Bronchial epithelial cell (primary cell): ENCODE results near the gene PIK3R2. TPM values are rescaled to one million over a fixed set of nuclear protein-coding genes. Genes with fewer than 3 reads are reported as not detected.

Experiments used
- DNase-seq: peaks from one replicate; pipeline ENCODE4 v3.0.0-alpha.2; 2010; ENCODE audit warnings: low read depth
- FAIRE-seq: peaks from 2 replicates; lab custom pipeline; 2011; peaks lifted over from hg19 to GRCh38; lab: Jason Lieb, UNC
- H3K27me3 ChIP-seq: 2 replicates; pipeline ENCODE4 v1.5.1; 2011; ENCODE audit warnings: low read length; ENCODE audit not compliant: control insufficient read depth, insufficient read depth
- H3K36me3 ChIP-seq: 2 replicates; pipeline ENCODE4 v1.5.1; 2011; ENCODE audit warnings: low read length; ENCODE audit not compliant: control insufficient read depth, insufficient read depth
- H3K4me3 ChIP-seq: 2 replicates; pipeline ENCODE4 v1.5.1; 2011; ENCODE audit warnings: mild to moderate bottlenecking, low read depth, low read length, control low read depth
- total RNA-seq: library from RNA; depleted of rRNA; stranded (reverse); fragments of >200 nt; gene quantifications from 2 replicates; pipeline ENCODE4 v1.2.1, GENCODE V29; 2014
- TF ChIP-seq, protein P1 (sequence below): IDR thresholded peaks from 2 replicates; pipeline ENCODE4 v1.5.1; 2011; ENCODE audit warnings: mild to moderate bottlenecking, moderate library complexity, low read length, control low read depth, inconsistent platforms; ENCODE audit not compliant: insufficient read depth, severe bottlenecking

The PIK3R2 gene
- total RNA-seq, 1 donor from 2014 or later = 2.6 TPM

DNA sequence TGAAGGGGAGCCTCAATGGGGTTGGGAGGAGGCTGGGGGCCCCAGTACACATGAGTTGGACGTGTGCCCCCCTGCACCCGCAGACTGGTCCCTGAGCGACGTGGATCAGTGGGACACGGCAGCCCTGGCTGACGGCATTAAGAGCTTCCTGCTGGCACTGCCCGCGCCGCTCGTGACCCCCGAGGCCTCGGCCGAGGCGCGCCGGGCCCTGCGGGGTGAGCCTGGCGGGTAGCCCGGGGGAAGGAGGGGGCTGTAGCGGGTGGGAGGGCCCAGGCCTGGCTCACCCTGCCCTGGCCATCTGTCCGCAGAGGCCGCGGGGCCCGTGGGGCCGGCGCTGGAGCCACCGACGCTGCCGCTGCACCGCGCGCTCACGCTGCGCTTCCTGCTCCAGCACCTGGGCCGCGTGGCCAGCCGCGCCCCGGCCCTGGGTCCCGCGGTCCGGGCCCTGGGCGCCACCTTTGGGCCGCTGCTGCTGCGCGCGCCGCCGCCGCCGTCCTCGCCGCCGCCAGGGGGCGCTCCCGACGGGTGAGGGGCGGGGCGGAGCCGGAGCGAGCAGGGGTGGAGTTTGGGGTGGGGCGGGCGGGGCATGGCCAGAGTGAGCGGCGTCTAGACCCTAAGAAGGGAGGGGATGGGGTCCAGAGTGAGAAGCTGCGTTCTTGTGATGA is 8.1 kb downstream of the PIK3R2 start:
- FAIRE-seq (no peak), DNase-seq (no peak)
- Histone ChIP-seq H3K4me3 (peak overlapping the region; percentile 14), H3K27me3 (no peaks in the 10 kb centered on the region), H3K36me3 (peaks cover 24% of the 10 kb centered on the region)
- TF ChIP-seq, protein P1, sequence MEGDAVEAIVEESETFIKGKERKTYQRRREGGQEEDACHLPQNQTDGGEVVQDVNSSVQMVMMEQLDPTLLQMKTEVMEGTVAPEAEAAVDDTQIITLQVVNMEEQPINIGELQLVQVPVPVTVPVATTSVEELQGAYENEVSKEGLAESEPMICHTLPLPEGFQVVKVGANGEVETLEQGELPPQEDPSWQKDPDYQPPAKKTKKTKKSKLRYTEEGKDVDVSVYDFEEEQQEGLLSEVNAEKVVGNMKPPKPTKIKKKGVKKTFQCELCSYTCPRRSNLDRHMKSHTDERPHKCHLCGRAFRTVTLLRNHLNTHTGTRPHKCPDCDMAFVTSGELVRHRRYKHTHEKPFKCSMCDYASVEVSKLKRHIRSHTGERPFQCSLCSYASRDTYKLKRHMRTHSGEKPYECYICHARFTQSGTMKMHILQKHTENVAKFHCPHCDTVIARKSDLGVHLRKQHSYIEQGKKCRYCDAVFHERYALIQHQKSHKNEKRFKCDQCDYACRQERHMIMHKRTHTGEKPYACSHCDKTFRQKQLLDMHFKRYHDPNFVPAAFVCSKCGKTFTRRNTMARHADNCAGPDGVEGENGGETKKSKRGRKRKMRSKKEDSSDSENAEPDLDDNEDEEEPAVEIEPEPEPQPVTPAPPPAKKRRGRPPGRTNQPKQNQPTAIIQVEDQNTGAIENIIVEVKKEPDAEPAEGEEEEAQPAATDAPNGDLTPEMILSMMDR = peak; percentile 40

DNA sequence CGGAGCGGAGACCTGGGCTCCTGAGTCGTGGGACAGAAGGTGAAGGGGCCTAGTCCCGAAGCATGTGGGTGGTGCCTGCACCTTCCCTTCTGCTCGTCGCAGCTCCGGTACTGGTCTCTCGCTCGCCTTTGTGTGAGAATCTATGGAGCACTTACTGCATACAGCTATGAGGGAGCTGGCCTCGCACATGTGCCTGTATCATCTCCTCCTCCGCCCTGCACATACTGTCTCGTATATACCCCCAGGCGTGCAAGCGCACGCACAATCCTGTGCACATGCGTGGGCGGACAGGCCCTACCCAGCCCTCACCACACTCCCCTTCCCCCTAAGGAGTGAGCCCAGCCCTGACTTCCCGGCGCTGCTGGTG is 8.7 kb downstream of the PIK3R2 start:
- H3K36me3 ChIP-seq = peaks cover 25% of the 10 kb centered on the region
- FAIRE-seq (no peak), DNase-seq (no peak)
- no peaks in the 10 kb centered on the region for H3K27me3 ChIP-seq
- no peak overlapping the region for H3K4me3 ChIP-seq
- TF ChIP-seq, protein P1 = no peak

DNA sequence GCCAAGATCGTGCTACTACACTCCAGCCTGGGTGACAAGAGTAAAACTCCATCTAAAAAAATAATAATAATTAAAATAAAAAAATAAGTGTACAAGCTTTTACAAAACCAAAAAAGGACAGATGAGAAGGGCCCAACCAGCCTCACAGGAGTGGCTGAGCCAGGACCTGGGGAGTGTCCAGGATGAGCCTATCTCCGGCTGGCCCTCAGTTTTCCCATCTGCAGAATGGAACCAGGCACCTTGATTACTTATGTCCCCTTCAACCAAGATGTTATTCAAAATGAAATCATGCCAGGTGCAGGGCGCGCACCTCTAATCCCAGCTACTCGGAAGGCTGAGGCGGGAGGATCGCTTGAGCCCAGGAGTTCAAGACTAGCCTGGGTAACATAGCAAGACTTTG is 11.1 kb downstream of the PIK3R2 start:
- FAIRE-seq = no peak
- no peak for DNase-seq
- Histone ChIP-seq H3K4me3 (no peak overlapping the region), H3K36me3 (peaks cover 36% of the 10 kb centered on the region), H3K27me3 (no peaks in the 10 kb centered on the region)
- TF ChIP-seq, protein P1 = no peak

DNA sequence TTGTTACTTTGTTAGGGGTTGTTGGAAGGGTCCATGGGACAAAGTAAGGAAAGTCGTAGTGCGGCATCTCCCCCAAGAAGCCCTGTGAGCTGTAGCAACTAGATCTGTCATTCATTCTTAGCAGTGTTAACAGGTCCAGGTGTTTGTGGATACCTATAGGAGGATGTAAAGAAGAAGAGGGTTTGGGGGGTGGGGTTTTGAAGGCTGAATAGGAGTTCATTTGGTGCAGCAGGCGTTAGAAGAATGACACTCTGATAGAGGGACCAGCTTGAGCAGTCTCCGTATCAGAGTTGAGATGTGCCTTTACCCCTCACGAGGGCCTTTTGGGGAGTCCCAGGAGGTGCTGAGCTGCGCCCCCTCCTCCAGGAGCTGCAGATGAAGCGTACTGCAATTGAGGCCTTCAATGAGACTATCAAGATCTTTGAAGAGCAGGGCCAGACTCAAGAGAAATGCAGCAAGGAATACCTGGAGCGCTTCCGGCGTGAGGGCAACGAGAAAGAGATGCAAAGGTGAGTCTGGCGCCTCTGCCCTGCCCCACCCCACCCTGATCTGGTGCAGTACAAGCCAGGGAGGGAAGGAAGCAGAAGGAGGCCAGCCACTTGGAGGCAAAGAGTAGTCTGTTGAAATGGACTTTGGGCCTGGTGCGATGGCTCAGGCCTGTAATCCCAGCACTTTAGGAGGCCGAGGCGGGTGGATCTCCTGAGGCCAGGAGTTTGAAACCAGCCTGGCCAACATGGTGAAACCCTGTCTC is 13.0 kb downstream of the PIK3R2 start:
- TF ChIP-seq, protein P1 = no peak
- FAIRE-seq (no peak), DNase-seq (no peak)
- Histone ChIP-seq H3K4me3 (no peak overlapping the region), H3K27me3 (no peaks in the 10 kb centered on the region), H3K36me3 (peaks cover 35% of the 10 kb centered on the region)

DNA sequence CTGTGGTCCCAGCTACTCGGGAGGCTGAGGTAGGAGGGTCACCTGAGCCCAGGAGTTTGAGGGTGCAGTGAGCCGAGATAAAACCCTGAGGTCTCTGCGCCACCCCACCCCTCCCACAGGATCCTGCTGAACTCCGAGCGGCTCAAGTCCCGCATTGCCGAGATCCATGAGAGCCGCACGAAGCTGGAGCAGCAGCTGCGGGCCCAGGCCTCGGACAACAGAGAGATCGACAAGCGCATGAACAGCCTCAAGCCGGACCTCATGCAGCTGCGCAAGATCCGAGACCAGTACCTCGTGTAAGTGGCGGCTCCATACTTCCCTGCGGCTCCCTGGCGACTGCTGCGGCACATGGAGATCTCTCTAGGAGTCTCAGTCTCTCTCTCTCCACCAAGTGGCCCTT is 14.0 kb downstream of the PIK3R2 start:
- TF ChIP-seq, protein P1 = no peak
- H3K36me3 ChIP-seq = peaks cover 30% of the 10 kb centered on the region
- FAIRE-seq (no peak), DNase-seq (no peak)
- no peaks in the 10 kb centered on the region for H3K27me3 ChIP-seq
- H3K4me3 ChIP-seq = no peak overlapping the region
